Suppressor macrophage (primary cell): ENCODE data around the gene TBC1D5.

ENCODE experiments used
- DNase-seq, 4 experiments: peaks; one replicate each; pipeline ENCODE4 v3.0.0-alpha.2; 2020 to 2022

Gene TBC1D5

GRCh38 chr3:17478673-17479072, 263.8 kb downstream of the TBC1D5 start:
- DNase-seq, result peak in 3 of 4 experiments; percentile 6 to 53 (median 25)

GRCh38 chr3:17473761-17474160, 268.7 kb downstream of the TBC1D5 start:
- no peak for DNase-seq

GRCh38 chr3:17469954-17470353, 272.5 kb downstream of the TBC1D5 start:
- DNase-seq, result peak in 1 of 4 experiments; percentile 2

- DNase-seq, result no peak
Measured at GRCh38 chr3:17469520-17469919, 272.9 kb downstream of the TBC1D5 start.

GRCh38 chr3:17466028-17466427, 276.4 kb downstream of the TBC1D5 start:
- no peak for DNase-seq

- DNase-seq, result no peak
Measured at GRCh38 chr3:17459470-17459993, 282.9 kb downstream of the TBC1D5 start.

GRCh38 chr3:17456650-17457049, 285.8 kb downstream of the TBC1D5 start:
- no peak for DNase-seq

- DNase-seq, result no peak
Measured at GRCh38 chr3:17456046-17456445, 286.4 kb downstream of the TBC1D5 start.

GRCh38 chr3:17444865-17445264, 297.6 kb downstream of the TBC1D5 start:
- DNase-seq, result peak in 2 of 4 experiments; percentile 5 to 23

- no peak for DNase-seq
Measured at GRCh38 chr3:17443142-17443541, 299.3 kb downstream of the TBC1D5 start.

- peak; percentile 11 to 56 (median 39) for DNase-seq
Measured at GRCh38 chr3:17442332-17443049, 299.9 kb downstream of the TBC1D5 start.

GRCh38 chr3:17433876-17434275, 308.6 kb downstream of the TBC1D5 start:
- no peak for DNase-seq

GRCh38 chr3:17432236-17432635, 310.2 kb downstream of the TBC1D5 start:
- no peak for DNase-seq

GRCh38 chr3:17431484-17432045, 310.9 kb downstream of the TBC1D5 start:
- no peak for DNase-seq

GRCh38 chr3:17431004-17431403, 311.4 kb downstream of the TBC1D5 start:
- DNase-seq, result peak in 2 of 4 experiments; percentile 34 to 37

- no peak for DNase-seq
Measured at GRCh38 chr3:17430582-17430981, 311.8 kb downstream of the TBC1D5 start.

- DNase-seq, result no peak
Measured at GRCh38 chr3:17423786-17424536, 318.5 kb downstream of the TBC1D5 start.

- DNase-seq, result no peak
Measured at GRCh38 chr3:17422636-17423035, 319.8 kb downstream of the TBC1D5 start.

- DNase-seq, result no peak
Measured at GRCh38 chr3:17420668-17421067, 321.8 kb downstream of the TBC1D5 start.

- peak; percentile 30 to 80 (median 50) for DNase-seq
Measured at GRCh38 chr3:17412950-17413530, 329.4 kb downstream of the TBC1D5 start.

GRCh38 chr3:17411157-17411877, 331.1 kb downstream of the TBC1D5 start:
- DNase-seq, result no peak

GRCh38 chr3:17407576-17407975, 334.9 kb downstream of the TBC1D5 start:
- no peak for DNase-seq
